H9 (cell line): ENCODE data around the gene KAZN. TPM values are rescaled to one million over a fixed set of nuclear protein-coding genes. Genes with fewer than 3 reads are reported as not detected.

ENCODE experiments used
- DNase-seq: peaks from one replicate; pipeline ENCODE4 v3.0.0-alpha.2; 2017
- H2AFZ ChIP-seq: one replicate; pipeline ENCODE4 v1.6.1; 2013; ENCODE audit warnings: mild to moderate bottlenecking, low read length, control low read depth, moderate library complexity
- H2AK5ac ChIP-seq: 2 replicates; pipeline ENCODE4 v1.6.1; 2013; ENCODE audit warnings: low read length, control low read depth, mixed read lengths; ENCODE audit not compliant: insufficient read length
- H2BK120ac ChIP-seq: one replicate; pipeline ENCODE4 v1.6.1; 2013; ENCODE audit warnings: low read depth, mild to moderate bottlenecking, low read length, control low read depth, inconsistent platforms; ENCODE audit not compliant: poor library complexity, severe bottlenecking
- H2BK12ac ChIP-seq: 2 replicates; pipeline ENCODE4 v1.6.1; 2013; ENCODE audit warnings: low read length, control low read depth, mixed read lengths, low read depth; ENCODE audit not compliant: insufficient read length
- H2BK15ac ChIP-seq: 2 replicates; pipeline ENCODE4 v1.6.1; 2013; ENCODE audit warnings: low read depth, low read length, control low read depth
- H2BK20ac ChIP-seq: one replicate; pipeline ENCODE4 v1.6.1; 2013; ENCODE audit warnings: low read depth, mild to moderate bottlenecking, low read length, control low read depth, inconsistent platforms; ENCODE audit not compliant: poor library complexity, severe bottlenecking
- H2BK5ac ChIP-seq: 2 replicates; pipeline ENCODE4 v1.6.1; 2013; ENCODE audit warnings: low read length, control low read depth, mixed read lengths; ENCODE audit not compliant: insufficient read length
- H3K14ac ChIP-seq: 2 replicates; pipeline ENCODE4 v1.6.1; 2013; ENCODE audit warnings: low read length, control low read depth; ENCODE audit not compliant: insufficient read depth
- H3K18ac ChIP-seq: 2 replicates; pipeline ENCODE4 v1.6.1; 2013; ENCODE audit warnings: low read depth, mild to moderate bottlenecking, mixed read lengths, low read length, control low read depth; ENCODE audit not compliant: insufficient read length
- H3K23ac ChIP-seq: 2 replicates; pipeline ENCODE4 v1.6.1; 2013; ENCODE audit warnings: low read length, control low read depth, mixed read lengths, low read depth; ENCODE audit not compliant: insufficient read length
- H3K23me2 ChIP-seq: 2 replicates; pipeline ENCODE4 v1.6.1; 2013; ENCODE audit warnings: low read depth, mild to moderate bottlenecking, mixed read lengths, low read length, control low read depth; ENCODE audit not compliant: insufficient read length, poor library complexity, severe bottlenecking
- H3K27ac ChIP-seq: 2 replicates; pipeline ENCODE4 v1.5.1; 2013; ENCODE audit warnings: low read length, control low read depth, mixed read lengths, low read depth; ENCODE audit not compliant: insufficient read length
- H3K27me3 ChIP-seq: 2 replicates; pipeline ENCODE4 v1.6.1; 2013; ENCODE audit warnings: low read length, control low read depth, inconsistent platforms; ENCODE audit not compliant: insufficient read depth
- H3K4ac ChIP-seq: 2 replicates; pipeline ENCODE4 v1.6.1; 2013; ENCODE audit warnings: low read depth, mild to moderate bottlenecking, control low read depth, inconsistent platforms, low read length, moderate library complexity
- H3K4me1 ChIP-seq: 2 replicates; pipeline ENCODE4 v1.6.1; 2013; ENCODE audit warnings: low read length, control low read depth, inconsistent platforms; ENCODE audit not compliant: insufficient read depth
- H3K4me2 ChIP-seq: 2 replicates; pipeline ENCODE4 v1.6.1; 2013; ENCODE audit warnings: low read length, control low read depth, mixed read lengths; ENCODE audit not compliant: insufficient read length, insufficient read depth
- H3K56ac ChIP-seq: 2 replicates; pipeline ENCODE4 v1.6.1; 2013; ENCODE audit warnings: low read depth, mild to moderate bottlenecking, mixed read lengths, low read length, control low read depth; ENCODE audit not compliant: insufficient read length
- H3K79me1 ChIP-seq: 2 replicates; pipeline ENCODE4 v1.6.1; 2013; ENCODE audit warnings: low read depth, mild to moderate bottlenecking, moderate library complexity, low read length, control low read depth, inconsistent platforms; ENCODE audit not compliant: insufficient read depth, poor library complexity, severe bottlenecking
- H3K79me2 ChIP-seq: 2 replicates; pipeline ENCODE4 v1.6.1; 2013; ENCODE audit warnings: low read length, control low read depth, inconsistent platforms; ENCODE audit not compliant: insufficient read depth
- H3K9ac ChIP-seq: 2 replicates; pipeline ENCODE4 v1.6.1; 2013; ENCODE audit warnings: low read length, control low read depth, mixed read lengths; ENCODE audit not compliant: insufficient read length; ENCODE audit errors: extremely low read depth
- H3K9me3 ChIP-seq: one replicate; pipeline ENCODE4 v1.6.1; 2013; ENCODE audit warnings: low read depth, low read length, inconsistent platforms; ENCODE audit not compliant: control insufficient read depth
- H3T11ph ChIP-seq: one replicate; pipeline ENCODE4 v1.6.1; 2013; ENCODE audit warnings: mild to moderate bottlenecking, low read length, control low read depth, inconsistent platforms
- H4K20me1 ChIP-seq: one replicate; pipeline ENCODE4 v1.6.1; 2013; ENCODE audit not compliant: control insufficient read depth, insufficient read length, insufficient read depth
- H4K5ac ChIP-seq: 2 replicates; pipeline ENCODE4 v1.6.1; 2013; ENCODE audit warnings: low read depth, mild to moderate bottlenecking, mixed read lengths, low read length, control low read depth; ENCODE audit not compliant: insufficient read length
- H4K8ac ChIP-seq: replicated peaks from 2 replicates; pipeline ENCODE4 v1.6.1; 2013; ENCODE audit warnings: low read length, control low read depth, mixed read lengths, low read depth; ENCODE audit not compliant: insufficient read length
- H4K91ac ChIP-seq: 2 replicates; pipeline ENCODE4 v1.6.1; 2013; ENCODE audit warnings: low read depth, mild to moderate bottlenecking, moderate library complexity, mixed read lengths, low read length, control low read depth; ENCODE audit not compliant: insufficient read length
- H3K27ac Mint-ChIP-seq, 3 experiments: 2 replicates in 2 of 3; 3 replicates in 1 of 3; pipeline ENCODE4 v1.8.0; 2020 to 2021; ENCODE audit warnings: mixed read lengths in 3 of 3, mild to moderate bottlenecking in 1 of 3, moderate library complexity in 1 of 3
- H3K27me3 Mint-ChIP-seq: 2 replicates; pipeline ENCODE4 v1.8.0; 2021; ENCODE audit warnings: low read depth, mild to moderate bottlenecking, moderate library complexity, mixed read lengths
- H3K36me3 Mint-ChIP-seq, 3 experiments: 2 replicates in 2 of 3; 3 replicates in 1 of 3; pipeline ENCODE4 v1.8.0; 2020 to 2021; ENCODE audit warnings: low read depth in 3 of 3, mixed read lengths in 3 of 3; ENCODE audit not compliant: insufficient read depth in 1 of 3
- H3K4me1 Mint-ChIP-seq, 2 experiments: 2 replicates each; pipeline ENCODE4 v1.8.0; 2020; ENCODE audit warnings: mixed read lengths in 2 of 2
- H3K4me3 Mint-ChIP-seq, 2 experiments: 2 replicates in 1 of 2; 3 replicates in 1 of 2; pipeline ENCODE4 v1.8.0; 2020 to 2021; ENCODE audit warnings: mild to moderate bottlenecking in 2 of 2, mixed read lengths in 2 of 2, moderate library complexity in 1 of 2
- H3K9me3 Mint-ChIP-seq, 2 experiments: 2 replicates in 1 of 2; 3 replicates in 1 of 2; pipeline ENCODE4 v1.8.0; 2020; ENCODE audit warnings: mild to moderate bottlenecking in 2 of 2, mixed read lengths in 2 of 2, moderate library complexity in 1 of 2
- WGBS: extraction: QIAGEN DNeasy Blood & Tissue Kit; methylation state at CpG from one replicate; pipeline ENCODE4 v1.1.7; 2013; ENCODE audit warnings: missing lambda C conversion rate, low lambda C conversion rate, mixed read lengths; ENCODE audit not compliant: insufficient read length; ENCODE audit errors: extremely low coverage; 5-methylcytosine and 5-hydroxymethylcytosine counted together
- total RNA-seq: library from RNA; stranded (reverse); gene quantifications from 2 replicates; pipeline ENCODE4 v1.2.1, GENCODE V29; 2021
- TF ChIP-seq, protein P1 (sequence below): fragments of 200-600 bp; sonication (generic); conservative IDR thresholded peaks from 3 replicates; pipeline ENCODE4 v1.8.0; 2021; ENCODE audit warnings: antibody characterized with exemption, mild to moderate bottlenecking

KAZN gene
- total RNA-seq, 1 experiment from 2014 or later, result 7.6 TPM

DNA sequence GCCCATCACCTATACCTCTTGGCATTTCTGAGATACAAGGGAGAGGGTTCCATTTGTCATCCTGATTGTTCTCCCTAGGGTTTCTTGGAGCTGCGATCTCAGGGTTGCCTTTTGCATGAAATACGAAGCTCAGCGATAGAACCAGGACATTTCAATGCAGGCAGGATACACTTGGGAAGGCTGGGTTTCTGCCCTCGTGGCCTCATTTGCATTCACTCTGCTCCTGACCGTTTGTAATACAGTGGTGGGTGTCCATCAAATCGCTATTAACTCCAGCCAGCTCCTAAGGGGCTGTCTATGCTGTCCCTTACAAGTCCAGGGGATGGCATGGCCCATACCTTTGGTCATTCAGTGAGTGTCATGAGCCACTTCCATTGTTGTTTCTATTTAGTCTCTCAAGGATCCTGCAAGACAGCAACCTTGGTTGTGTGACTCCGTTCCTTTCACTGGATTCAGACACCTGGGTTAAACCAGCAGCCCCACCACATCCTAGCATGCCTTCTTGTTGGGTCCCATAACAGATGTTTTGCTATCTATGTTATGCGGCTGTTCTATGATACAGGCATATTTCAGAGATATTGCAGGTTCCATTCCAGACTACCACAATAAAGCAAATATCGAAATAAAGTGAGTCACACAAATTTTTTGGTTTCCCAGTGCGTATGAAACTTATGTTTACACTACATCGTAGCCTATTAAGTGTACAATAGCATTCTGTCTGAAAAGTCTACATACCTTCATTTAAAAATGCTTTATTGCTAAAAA is 18.3 kb downstream of the KAZN start:
- no peak overlapping the region; a peak in 1 of 7 replicates for H3K27ac Mint-ChIP-seq
- no peaks in the 10 kb centered on the region for H3K27me3 Mint-ChIP-seq
- Histone ChIP-seq H2BK120ac (no peak overlapping the region), H3K56ac (no peak overlapping the region), H2AFZ (no peak overlapping the region), H4K8ac (no peak overlapping the region), H2BK12ac (no peak overlapping the region), H4K91ac (no peak overlapping the region), H3K27ac (no peak overlapping the region), H3K27me3 (no peaks in the 10 kb centered on the region), H3K79me2 (no peaks in the 10 kb centered on the region), H3T11ph (no peak overlapping the region), H2BK15ac (no peak overlapping the region), H3K14ac (no peak overlapping the region), H2BK5ac (no peak overlapping the region), H3K9me3 (no peaks in the 10 kb centered on the region), H3K18ac (no peak overlapping the region), H3K4me1 (no peaks in the 10 kb centered on the region), H3K23me2 (no peaks in the 10 kb centered on the region), H3K9ac (no peak overlapping the region), H3K4me2 (no peak overlapping the region), H3K23ac (no peak overlapping the region), H3K79me1 (no peaks in the 10 kb centered on the region), H4K5ac (no peak overlapping the region), H3K4ac (no peak overlapping the region), H2AK5ac (no peak overlapping the region), H2BK20ac (no peak overlapping the region), H4K20me1 (no peaks in the 10 kb centered on the region)
- H3K36me3 Mint-ChIP-seq, result peaks cover 0 to 8% (median 4%) of the 10 kb centered on the region in 3 experiments; a peak in 3 of 7 replicates
- WGBS, result no CpG with 5 or more reads among the region's 11 CpGs
- peaks cover 0 to 3% of the 10 kb centered on the region in 2 experiments; a peak in 3 of 5 replicates for H3K9me3 Mint-ChIP-seq
- H3K4me1 Mint-ChIP-seq, result peaks cover 9 to 14% of the 10 kb centered on the region in 2 experiments
- no peak for DNase-seq
- TF ChIP-seq, protein P1, sequence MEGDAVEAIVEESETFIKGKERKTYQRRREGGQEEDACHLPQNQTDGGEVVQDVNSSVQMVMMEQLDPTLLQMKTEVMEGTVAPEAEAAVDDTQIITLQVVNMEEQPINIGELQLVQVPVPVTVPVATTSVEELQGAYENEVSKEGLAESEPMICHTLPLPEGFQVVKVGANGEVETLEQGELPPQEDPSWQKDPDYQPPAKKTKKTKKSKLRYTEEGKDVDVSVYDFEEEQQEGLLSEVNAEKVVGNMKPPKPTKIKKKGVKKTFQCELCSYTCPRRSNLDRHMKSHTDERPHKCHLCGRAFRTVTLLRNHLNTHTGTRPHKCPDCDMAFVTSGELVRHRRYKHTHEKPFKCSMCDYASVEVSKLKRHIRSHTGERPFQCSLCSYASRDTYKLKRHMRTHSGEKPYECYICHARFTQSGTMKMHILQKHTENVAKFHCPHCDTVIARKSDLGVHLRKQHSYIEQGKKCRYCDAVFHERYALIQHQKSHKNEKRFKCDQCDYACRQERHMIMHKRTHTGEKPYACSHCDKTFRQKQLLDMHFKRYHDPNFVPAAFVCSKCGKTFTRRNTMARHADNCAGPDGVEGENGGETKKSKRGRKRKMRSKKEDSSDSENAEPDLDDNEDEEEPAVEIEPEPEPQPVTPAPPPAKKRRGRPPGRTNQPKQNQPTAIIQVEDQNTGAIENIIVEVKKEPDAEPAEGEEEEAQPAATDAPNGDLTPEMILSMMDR, result no peak
- no peak overlapping the region for H3K4me3 Mint-ChIP-seq
